Hematopoietic multipotent progenitor cell treated with erythropoietin and hydrocortisone succinate and interleukin-3 and kit ligand, for 4 days (in vitro differentiated cells): Measurements from ENCODE around the gene TBX1.
"Not testable (repeated sequence)": the region's sequence is repeated elsewhere in the genome, so short reads cannot be mapped to it uniquely, and the experiment has no call there.

Source experiments
- DNase-seq: peaks from one replicate; pipeline ENCODE4 v3.0.0-alpha.2; 2015

The TBX1 gene

DNA sequence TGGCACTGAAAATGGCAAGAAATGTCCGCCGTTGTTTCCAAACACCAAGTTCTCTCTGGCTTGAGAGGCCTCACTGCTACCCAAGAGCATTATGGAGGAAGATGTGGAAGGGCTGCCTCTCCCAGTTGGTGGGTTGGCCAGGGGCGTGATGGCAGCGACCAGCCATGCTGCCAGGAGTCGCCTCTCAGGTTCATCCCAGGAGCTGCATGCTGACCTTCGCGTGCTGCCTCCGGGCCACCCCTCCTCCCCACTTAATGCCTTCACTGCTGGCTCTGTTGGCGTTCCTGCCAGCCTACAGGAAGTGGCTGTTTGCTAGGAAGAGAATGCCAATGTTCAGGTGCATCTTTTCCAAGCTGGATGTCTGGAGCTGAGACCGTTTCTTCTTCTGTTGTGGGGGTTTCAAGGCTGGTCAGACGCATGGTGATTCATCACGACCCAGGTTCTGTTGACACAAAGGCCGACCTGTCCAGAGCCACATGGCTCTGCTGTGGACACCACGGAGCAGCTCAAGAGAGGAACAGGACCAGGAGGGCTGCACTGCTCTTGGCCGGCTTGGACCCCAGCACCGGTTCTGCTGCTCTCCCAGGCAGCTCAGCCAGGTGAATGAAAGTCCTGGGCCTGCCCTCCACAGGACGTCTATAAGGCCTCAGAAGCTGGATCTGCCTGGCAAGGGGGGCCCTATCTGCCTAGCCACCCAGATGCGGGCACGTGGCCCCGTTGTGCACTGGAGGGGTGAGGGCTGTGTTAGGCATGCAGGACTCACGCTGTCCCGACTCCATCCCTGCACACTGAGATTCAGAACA, 25.1 kb downstream of the TBX1 start:
- DNase-seq = no peak

DNA sequence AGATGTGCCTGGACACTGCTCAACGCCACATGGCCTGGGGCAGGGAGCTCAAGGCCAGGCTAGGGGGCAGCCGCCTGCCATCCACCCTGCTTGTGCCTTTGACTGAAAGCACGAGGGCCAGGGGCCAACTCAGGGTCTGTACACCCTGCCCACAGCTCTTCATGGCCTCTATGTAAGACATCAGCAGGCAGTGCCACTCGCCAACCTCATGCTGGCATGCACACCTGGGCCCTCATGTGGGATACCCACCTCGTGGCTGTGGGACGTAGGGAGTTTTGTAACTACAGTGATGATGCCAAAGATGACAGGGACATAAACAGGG, 25.6 kb downstream of the TBX1 start:
- DNase-seq = no peak

DNA sequence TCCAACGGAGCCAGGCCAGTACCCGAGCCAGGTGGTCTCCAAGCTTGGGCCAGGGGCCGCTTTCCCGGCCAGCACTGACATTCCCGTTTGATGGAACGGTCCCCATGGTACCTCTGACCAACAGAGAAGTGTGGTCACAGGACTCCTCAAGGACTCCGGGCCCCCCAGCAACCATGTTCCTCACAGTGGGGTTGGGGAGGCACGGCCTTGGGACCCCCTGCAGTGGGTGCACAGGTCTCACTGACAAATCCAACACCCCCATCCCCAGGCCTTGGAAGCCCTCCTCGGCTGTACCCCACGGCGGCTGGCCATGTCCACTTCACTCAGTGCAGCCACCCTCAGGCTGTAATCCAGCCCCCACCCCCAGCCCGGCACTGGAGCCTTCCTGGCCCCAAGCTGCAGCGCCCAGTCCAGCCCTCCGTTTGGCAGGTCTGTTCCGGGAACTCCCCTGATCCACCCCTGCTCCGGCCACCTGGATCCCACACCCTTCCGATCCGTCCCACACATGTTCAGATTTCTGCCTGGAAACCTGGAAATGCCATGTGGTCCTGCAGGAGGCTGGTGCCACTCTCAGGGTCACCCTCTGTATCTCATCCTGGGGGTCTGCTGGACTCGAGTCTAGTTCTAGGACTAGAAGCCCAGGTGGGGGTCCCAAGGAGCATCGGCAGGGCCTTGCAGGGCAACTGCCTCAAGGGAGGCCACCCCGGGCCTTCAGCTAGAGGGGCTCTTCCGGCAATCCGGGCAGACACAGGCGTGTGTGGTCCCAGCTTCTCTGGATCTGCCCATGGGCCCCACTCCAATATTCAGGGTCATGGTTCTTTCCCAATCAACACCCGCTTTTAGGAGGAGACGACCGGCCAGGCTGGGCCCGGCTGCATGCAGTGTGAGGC, 26.6 kb downstream of the TBX1 start:
- DNase-seq = no peak

DNA sequence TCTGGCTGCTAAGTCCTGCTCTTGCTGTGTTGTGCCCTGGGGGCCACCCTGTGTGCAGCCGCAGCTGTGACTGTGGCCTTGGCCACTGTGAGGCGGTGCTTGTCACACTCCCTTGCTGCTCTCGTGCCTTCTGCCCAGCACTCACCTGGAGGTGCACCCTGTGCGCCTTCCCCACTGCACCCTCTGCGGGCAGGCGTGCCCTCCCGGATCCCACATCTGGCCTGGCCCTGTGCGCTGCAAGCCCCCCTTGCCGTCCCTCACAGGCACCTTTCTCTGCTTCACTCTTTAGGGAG, 27.2 kb downstream of the TBX1 start:
- DNase-seq = no peak

DNA sequence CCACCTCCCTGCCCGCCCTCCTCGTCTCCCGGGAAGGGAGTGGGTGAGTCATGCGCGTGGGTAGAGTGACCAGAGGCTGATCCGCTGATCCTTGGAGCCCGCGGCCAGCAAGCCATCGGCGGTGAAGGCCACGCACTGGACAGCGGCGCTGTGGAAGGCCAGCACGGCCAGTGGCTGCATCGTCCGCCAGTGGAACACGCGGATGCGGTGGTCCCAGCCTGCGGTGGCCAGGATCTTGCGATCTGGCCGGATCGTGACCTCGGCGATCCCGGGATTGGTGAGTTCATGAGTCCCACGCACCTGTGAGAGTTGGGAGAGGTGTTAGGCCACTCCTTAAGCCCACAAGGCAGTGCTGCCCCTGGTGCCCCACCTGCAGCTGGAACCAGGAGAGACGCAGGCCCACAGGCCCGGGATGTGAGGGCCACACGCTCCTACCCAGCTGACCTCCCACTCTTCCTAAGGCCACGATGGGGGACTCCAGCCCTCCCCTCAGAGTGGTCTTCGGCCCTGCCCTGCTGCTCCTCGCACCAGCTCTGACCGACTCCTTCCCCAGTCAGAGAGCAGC, 28.2 kb downstream of the TBX1 start:
- no peak for DNase-seq

DNA sequence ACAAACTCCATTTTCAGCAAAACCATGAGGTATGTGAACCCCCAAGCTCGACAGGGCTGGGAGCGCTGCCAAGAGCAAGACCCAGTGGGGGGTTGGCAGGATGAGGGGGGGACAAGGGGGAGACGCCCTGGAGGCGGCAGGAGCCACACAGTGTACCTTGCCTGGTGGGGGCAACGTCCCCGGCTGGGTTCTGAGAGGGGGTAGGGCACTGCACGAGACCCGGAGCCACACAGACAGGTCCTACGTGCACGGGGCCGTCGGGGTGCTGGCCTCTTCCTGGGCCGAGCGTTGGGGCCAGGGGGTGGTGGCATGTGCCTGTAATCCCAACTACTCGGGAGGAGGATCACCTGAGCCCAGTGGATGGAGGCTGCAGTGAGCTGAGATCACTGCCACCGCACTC, 28.8 kb downstream of the TBX1 start:
- no peak for DNase-seq

DNA sequence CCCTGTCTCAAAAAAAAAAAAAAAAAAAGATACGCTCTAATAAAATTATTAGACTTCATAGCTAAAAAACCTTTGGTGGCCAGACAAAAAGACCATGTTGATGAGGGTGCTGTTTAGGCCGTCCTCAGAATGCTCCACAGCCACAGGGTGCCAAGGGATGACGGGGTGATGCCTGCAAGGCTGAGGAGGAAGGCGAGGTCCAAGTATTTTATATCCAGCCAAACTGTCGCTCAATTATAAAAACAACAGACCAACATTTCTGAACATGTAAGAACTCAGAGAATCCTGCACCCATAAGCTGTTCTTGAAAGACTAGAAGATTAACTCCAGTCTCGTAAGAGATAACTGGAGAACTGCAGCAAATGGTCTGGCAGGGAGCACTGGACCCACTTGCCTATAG, 29.2 kb downstream of the TBX1 start:
- no peak for DNase-seq

DNA sequence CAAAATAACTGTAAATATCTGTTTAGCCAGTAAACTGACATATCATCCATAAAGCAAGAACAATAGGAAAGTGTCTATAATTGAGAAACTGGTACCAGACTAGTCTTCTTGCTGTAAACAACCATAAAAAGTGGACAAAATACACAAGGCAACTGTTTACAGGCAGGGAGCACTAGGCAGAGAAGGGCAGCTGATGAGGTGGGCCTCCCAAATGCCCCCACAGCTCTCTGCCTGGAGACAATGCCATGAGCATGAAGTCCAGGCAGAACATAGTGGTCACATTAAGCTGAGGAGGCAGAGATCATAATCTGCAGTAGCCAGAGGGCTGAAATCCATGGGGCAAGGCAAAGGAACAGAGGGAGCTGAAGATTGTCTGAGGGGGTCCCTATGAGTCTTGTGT, 30.7 kb downstream of the TBX1 start:
- DNase-seq = no peak

DNA sequence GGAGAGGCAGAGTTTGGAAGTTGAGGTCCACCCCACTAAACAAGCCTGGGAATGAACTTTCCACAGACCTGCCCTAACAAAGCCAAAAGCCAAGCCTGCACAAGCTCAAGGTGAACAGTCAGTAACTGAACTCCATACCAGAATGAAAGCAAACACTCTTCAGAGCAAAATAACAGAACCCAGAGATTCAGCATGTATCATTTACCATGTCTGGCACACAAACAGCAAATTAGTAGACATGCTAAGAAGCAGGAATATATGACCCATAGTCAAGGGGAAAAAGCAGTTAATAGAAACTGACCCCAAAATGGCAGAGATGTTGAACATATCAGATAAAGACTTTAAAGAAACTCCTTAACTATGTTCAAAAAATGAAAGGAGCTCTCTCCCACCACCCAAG, 31.3 kb downstream of the TBX1 start:
- no peak for DNase-seq

DNA sequence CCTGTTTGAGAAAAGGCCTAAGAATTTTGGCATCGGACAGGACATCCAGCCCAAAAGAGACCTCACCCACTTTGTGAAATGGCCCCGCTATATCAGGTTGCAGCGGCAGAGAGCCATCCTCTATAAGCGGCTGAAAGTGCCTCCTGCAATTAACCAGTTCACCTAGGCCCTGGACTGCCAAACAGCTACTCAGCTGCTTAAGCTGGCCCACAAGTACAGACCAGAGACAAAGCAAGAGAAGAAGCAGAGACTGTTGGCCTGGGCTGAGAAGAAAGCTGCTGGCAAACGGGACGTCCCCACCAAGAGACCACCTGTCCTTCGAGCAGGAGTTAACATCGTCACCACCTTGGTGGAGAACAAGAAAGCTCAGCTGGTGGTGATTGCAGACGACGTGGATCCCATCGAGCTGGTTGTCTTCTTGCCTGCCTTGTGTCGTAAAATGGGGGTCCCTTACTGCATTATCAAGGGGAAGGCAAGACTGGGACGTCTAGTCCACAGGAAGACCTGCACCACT, 31.9 kb downstream of the TBX1 start:
- DNase-seq = not testable (repeated sequence)

DNA sequence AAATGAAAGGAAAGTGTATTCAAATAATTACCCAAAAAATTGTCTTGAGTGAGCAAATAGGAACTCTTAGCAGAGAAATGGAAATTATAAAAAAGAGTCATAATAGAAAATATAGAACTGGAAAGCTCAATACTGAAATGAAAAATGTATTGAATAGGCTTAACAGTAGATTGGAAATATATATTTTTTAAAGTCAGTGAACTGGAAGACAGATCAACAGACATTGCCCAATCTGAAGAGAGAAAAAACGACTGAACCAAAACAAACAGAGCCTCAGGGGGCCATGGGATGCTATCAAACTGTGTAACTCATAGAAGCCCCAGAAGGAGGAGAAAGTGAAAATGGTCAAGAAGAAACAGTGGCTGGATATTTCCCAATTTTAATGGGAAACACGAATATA, 32.6 kb downstream of the TBX1 start:
- DNase-seq = no peak

DNA sequence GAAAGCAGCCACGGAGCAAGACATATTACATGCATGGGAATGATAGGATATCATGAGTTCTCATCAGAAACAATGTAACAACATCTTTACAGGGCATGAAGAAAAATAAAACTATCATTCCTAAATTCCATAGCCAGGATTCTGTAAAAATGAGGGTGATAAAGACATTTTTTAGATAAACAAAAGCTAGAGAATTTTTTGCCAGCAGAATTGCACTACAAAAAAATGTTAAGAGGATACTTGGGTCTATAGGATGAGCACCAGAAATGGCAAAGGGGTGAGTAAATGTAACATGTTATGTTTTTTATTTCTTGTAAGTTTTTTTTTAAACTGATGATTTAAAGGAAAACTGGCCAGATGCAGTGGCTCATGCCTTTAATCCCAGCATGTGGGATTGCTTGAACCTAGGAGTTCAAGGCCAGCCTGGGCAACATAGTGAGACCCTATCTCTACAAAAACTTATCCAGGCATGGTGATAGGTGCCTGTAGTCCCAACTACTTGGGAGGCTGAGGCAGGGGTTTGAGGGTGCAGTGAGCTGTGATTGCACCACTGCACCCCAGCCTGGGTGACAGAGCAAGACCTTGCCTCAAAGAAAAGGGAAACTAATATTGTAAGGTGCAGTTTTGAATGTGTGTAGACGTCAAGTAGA, 33.2 kb downstream of the TBX1 start:
- DNase-seq = no peak

DNA sequence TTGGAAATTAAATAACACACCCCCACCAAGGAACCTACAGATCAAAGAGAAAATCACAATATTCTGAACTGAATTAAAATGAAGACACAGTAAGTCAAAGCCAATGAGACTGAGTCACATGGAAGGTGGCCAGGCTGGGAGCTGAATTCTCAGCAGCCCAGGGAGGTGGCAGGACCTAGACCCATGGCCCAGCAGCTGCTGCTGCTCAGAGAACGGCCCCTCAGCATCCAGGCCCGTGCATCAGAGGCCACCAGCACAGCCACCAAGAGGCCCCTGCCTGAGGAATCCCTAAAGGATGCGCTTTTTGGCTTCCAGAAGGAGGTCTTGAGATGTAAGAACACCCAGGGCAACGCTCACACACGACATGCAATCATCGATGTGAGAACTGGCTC, 35.0 kb downstream of the TBX1 start:
- no peak for DNase-seq

DNA sequence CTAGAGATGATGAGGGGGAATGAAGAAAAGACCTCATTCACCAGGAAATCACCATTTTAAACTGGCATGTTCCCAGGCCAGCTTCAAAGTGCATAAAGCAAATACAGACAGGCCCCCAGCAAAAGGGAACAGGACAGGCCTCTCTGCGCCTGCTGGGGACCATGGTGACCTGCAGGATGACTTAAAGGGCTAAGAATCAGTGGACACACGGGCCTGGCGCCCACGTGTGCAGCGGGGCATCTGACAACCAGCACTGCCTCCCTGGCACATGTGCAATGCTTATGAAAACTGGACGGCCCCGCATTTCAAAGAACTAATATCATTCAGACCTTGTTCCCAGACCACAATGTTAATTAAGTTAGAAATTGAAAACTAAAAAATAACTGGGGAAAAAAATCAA, 35.6 kb downstream of the TBX1 start:
- DNase-seq = no peak

DNA sequence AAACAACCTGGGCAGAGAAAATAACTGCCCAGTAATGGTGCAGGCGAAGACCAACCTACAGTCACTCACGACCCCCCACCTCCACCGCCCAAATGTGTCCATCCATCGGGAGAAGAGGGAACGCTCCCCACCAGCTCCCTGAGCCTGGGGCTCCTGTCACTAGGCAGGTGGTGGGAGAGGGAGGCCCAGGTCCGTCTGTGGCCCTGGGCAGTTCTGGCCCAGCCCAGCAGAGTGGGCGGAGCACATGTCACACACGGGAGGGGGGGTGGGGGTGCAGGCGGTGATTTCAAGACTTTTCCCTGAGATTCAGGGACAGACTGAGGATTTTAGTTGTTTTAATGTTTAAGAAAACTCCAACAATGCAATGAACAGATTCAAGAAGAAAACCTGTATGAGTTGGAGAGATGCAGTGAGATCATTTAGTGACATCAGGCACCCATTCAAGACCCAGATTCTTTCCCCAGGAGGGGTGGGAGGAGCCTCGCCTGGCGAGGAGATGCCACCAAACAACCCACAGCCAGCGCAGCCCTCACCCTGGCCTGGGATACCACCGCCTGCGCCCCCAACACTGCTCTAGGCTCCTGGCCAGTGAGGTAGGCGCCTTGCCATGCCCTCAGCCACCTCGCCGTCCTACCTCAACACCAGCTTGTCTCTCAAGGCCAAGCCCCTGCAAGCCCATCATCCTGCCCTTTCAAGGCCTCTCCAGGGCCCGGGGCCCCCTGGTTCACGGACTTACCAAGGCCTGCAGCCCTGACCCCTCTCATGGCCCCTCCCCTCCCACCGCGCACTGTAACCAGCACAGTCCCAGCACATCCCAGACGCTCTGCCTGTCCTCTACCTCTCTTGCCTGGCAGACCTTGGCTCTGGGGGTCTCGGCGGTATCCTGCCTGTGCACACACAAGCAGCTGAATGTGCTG, 36.8 kb downstream of the TBX1 start:
- DNase-seq = no peak

DNA sequence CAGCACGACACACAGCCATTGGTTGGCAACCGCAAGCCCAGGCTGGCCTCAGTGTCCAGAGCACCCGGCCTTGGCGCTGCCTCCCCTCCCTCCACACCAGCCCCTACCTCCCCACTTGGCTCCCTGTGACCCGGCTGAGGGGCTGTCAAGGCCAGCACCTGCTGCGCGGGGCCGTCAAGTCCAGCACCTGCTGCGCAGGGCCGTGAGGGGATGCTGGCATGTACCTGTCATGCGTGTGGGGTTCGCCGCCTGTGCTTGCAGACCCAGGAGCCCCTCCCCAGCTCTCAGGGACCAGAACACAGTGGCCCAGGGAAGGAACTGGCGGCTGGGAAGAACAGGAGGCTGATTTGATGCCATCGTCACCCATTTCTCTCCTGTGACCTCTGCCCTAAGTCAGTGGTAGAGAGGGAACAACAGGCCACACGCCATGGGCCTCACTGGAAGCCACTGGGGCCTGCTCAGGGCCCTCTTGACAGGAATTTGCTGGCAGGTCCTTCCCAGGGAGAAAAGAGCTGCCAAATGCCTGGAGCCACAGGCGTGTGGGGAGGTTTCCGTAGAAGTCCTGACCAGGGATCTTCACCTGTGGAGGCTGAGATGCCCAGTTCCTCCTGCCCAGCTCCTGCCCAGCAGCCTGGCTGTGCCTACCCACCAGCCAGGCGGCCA, 37.6 kb downstream of the TBX1 start:
- no peak for DNase-seq

DNA sequence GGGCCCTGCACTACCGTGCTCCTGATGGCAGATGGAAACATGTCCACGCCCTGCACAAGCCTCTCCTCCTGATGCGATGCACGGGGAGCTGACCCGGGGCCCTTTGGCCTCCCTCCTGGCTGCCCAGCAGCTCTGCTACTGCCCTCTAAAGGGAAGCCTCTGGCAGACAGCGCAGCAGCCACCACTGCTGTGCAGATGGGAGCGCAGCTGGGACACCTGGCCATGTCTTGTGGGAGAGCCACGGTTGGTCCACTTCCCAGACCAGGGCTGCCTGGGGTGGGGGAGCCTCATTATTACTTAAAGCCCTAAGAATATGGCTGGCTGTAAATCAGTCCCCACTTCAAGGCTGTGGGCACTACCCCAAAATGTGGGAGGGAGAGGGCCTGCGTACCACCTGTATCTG, 38.3 kb downstream of the TBX1 start:
- DNase-seq = no peak

DNA sequence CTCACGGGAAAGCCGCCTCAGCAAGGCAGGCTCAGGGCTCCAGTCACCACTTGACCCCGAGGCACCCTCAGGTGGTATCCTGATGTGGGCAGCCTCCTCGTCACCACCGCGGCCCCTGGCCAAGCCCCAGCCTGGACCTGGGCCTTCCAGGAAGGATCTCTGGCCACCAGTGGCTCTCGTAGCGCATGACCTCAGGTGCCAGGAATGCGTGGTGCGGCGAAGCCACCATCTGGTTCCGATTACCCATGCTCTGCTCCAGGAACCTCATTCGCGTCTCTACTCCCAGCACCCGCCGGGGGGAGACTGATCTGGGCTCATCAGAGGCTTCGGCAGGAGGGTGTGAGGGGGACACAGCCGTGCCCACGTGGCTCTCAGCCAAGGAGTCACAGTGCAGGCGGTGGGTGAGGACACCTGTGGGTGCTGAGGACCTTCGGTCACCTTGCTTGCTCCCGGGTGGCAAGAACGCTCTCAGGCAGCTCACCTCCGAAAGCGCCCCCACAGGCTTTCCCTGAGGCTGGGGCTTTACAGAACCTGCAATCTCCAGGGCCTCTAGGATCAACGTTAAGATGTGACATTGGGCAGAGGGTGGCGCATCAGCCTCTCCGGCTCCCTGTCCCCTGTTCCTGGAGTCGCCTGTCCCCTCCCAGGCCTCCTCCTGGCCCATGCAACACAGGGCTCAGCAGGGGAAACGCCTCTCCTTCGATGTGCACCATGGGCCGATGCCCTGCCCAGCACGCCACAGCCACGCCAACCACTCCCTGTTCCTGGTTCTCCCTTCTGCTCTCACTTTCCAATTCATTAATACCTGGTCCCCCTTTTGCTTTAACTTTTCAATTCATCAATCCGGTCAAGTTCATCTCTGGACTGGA, 39.0 kb downstream of the TBX1 start:
- no peak for DNase-seq

DNA sequence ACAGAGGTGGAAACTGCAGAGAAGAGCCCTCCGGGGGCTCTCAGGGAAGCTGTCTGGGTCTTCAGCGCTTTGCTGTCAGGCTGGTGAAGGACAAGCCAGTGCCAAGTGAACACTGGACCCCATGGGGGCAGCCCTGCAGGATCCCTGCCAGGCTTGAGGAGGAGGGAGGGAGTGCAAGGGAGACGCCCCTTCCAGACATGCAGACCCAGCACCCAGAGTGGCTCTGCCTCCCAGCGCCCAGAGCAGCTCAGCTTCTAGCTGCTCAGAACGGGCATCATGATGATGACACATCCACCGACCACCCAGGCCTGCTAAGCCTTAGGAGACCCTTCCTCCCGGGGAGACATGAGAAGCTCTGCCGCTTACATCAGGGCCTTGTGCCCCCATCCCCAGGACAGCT, 39.7 kb downstream of the TBX1 start:
- no peak for DNase-seq

DNA sequence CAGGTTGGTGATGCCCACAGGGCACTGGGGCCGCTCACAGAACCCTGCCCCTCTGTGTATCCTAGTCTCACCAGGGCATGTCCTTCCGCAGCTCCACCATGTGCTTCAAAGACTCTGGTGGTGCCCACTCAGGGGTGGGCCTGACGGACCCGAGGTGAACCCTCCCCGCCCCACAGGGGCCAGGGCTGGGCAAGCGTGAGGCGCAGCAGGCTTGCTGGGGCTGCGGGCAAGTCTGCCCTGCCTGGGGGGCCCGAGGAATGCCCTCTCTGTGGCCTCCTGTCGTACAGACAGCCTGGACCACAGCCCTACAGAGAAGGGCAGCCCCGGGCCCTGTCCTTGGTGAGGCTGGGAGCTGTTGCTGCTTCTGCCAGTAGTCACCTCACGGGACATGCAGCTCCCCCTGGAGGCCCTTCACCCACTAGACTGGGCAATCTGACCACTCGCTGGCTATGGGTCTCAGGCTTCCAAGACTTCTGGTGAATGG, 40.2 kb downstream of the TBX1 start:
- peak; percentile 48 for DNase-seq
